ENCODE measurements around the gene ARF3. TPM values are rescaled to one million over a fixed set of nuclear protein-coding genes. Genes with fewer than 3 reads are reported as not detected.

ARF3 gene
- total and polyA plus RNA-seq, 8 donors, result 29.5 to 96.0 (median 52.4) TPM

DNA sequence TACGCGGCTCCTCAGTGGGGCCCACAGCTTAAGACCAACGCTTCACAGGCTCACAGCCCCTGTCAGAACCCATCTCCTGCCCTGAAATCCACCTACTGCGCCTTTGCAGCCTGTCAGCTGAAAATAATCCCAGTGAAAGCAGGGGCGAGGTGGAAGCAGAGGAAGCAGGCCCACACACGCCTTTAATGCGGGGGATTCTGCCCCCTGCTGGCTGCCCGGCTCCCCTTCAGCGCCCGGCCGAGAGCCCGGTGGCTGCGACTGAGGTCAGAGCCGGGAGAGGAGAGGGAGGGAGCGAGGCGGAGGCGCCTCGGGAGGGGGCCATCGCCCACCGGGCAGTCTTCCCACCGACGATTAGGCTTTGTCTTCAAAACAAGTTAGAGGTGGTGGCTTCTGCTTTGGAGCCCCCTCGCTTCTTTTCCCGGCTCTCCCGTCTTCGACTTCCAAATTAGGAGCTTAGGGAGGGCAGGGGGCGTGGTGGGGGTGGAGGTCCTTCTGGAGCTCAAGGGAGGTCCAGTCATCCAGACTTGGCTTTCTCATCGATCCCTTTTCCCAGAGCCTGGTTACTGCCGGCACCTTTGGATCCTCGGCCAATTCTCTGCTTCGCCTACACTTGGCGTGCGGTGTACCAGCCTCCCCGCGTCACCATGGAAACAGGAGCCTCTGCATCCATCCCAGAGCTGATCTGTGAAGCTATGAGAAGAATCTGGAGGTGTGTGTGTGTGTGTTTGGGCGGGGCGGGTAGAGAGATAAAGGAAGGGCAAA is 66.4 kb downstream of the ARF3 start:
- Histone ChIP-seq H3K27me3 (no peaks in the 10 kb centered on the region), H3K4me3 (peak overlapping the region in 1 of 4 donors; percentile 8), H3K9me3 (no peaks in the 10 kb centered on the region), H3K27ac (no peak overlapping the region), H3K4me1 (peaks cover 0 to 4% (median 0%) of the 10 kb centered on the region in 3 donors), H3K36me3 (no peaks in the 10 kb centered on the region)
- DNase-seq, result peak; percentile 60 to 95 (median 80)
- WGBS, 2 donors, result 6 to 7% methylated on average over 35 to 37 of the region's 37 CpGs
- ATAC-seq, result peak; percentile 98 to 100 (median 100)
- intact Hi-C loops (cut with DNase I), result loop anchor here in 2 of 3 donors (5.0 kb wide), 2 partner anchors 34 to 39 kb away; partner anchors contain the start of gene DDX23 (in 1 of the 2)
- TF ChIP-seq, protein P1, sequence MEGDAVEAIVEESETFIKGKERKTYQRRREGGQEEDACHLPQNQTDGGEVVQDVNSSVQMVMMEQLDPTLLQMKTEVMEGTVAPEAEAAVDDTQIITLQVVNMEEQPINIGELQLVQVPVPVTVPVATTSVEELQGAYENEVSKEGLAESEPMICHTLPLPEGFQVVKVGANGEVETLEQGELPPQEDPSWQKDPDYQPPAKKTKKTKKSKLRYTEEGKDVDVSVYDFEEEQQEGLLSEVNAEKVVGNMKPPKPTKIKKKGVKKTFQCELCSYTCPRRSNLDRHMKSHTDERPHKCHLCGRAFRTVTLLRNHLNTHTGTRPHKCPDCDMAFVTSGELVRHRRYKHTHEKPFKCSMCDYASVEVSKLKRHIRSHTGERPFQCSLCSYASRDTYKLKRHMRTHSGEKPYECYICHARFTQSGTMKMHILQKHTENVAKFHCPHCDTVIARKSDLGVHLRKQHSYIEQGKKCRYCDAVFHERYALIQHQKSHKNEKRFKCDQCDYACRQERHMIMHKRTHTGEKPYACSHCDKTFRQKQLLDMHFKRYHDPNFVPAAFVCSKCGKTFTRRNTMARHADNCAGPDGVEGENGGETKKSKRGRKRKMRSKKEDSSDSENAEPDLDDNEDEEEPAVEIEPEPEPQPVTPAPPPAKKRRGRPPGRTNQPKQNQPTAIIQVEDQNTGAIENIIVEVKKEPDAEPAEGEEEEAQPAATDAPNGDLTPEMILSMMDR (IDR thresholded peaks at IDR 0.05), result peak; percentile 89 to 93 (median 90)
- no peak for FAIRE-seq

DNA sequence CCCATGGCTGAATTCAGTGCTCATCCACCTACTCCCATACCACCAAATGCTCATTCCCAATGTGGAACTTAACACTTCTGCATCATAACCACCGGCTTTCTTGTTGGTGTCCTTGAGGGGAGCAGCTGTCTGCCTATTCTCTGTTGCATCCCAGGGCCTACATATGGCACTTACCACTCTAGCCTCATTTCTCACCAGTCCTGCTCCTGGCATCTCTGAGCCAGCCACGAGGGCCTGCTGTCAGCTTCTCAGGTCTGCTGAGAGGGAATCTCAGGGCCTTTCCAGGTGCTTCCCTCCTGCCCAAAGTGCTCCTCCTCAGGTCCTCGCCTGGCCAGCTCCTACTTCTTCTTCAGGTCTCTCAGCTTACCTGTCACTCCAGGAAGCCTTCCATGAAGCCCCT is 67.6 kb downstream of the ARF3 start:
- no peaks in the 10 kb centered on the region for H3K27me3 ChIP-seq
- ATAC-seq, result no peak
- intact Hi-C loops (cut with DNase I), result loop anchor here in 2 of 3 donors (5.0 kb wide), 2 partner anchors 32 to 37 kb away; partner anchors contain the start of gene DDX23 (in 1 of the 2)
- H3K9me3 ChIP-seq, result no peaks in the 10 kb centered on the region
- WGBS, 2 donors, result 64 to 76% methylated on average over 3 of the region's 3 CpGs
- no peak for DNase-seq
- peaks cover 0 to 4% (median 0%) of the 10 kb centered on the region in 3 donors for H3K4me1 ChIP-seq
- H3K36me3 ChIP-seq, result no peaks in the 10 kb centered on the region
- no peak overlapping the region for H3K27ac ChIP-seq
- H3K4me3 ChIP-seq, result no peak overlapping the region
- no peak for FAIRE-seq
- TF ChIP-seq, protein P1 (IDR thresholded peaks at IDR 0.05), result no peak

Other genes with a start within 250 kb of the ARF3 start
- 10 to 100 TPM in 5 of 6 donors, 1 to 10 TPM in 1; 7.7 to 21.2 (median 17.2) TPM for gene CCNT1, start 240.8 kb downstream of the ARF3 start, total RNA-seq
- gene CCNT1, start 240.8 kb downstream of the ARF3 start, polyA plus RNA-seq, result 1 to 10 TPM; 3.7 to 6.4 TPM
- gene ADCY6, start 168.4 kb downstream of the ARF3 start, total RNA-seq, result 10 to 100 TPM; 12.9 to 29.0 (median 20.2) TPM
- gene ADCY6, start 168.4 kb downstream of the ARF3 start, polyA plus RNA-seq, result 10 to 100 TPM; 31.7 to 53.4 TPM
- gene CACNB3, start 139.0 kb downstream of the ARF3 start, total RNA-seq, result 10 to 100 TPM in 1 of 6 donors, 1 to 10 TPM in 5; 1.3 to 16.3 (median 4.3) TPM
- 1 to 10 TPM; 6.5 to 8.9 TPM for gene CACNB3, start 139.0 kb downstream of the ARF3 start, polyA plus RNA-seq
- gene DDX23, start 105.3 kb downstream of the ARF3 start, total RNA-seq, result 10 to 100 TPM; 25.9 to 49.3 (median 32.1) TPM
- gene DDX23, start 105.3 kb downstream of the ARF3 start, polyA plus RNA-seq, result 10 to 100 TPM; 32.4 to 55.6 TPM
- 1 to 10 TPM in 4 of 6 donors, under 1 TPM in 2; 0.74 to 6.3 (median 1.3) TPM for gene RND1, start 91.6 kb downstream of the ARF3 start, total RNA-seq
- 1 to 10 TPM; 2.7 to 4.2 TPM for gene RND1, start 91.6 kb downstream of the ARF3 start, polyA plus RNA-seq
- 100 to 1,000 TPM in 4 of 6 donors, 10 to 100 TPM in 2; 70.9 to 144 (median 127) TPM for gene FKBP11, start 32.0 kb downstream of the ARF3 start, total RNA-seq
- 100 to 1,000 TPM in 1 of 2 donors, 10 to 100 TPM in 1; 97.3 to 155 TPM for gene FKBP11, start 32.0 kb downstream of the ARF3 start, polyA plus RNA-seq
- gene WNT10B, start 14.2 kb upstream of the ARF3 start, total RNA-seq, result under 1 TPM in 5 of 6 donors, not detected in 1; 0.08 to 0.31 (median 0.12) TPM
- under 1 TPM; 0.34 to 0.59 TPM for gene WNT10B, start 14.2 kb upstream of the ARF3 start, polyA plus RNA-seq
- not detected for gene WNT1, start 20.8 kb upstream of the ARF3 start, total RNA-seq
- gene WNT1, start 20.8 kb upstream of the ARF3 start, polyA plus RNA-seq, result not detected
- under 1 TPM in 3 of 6 donors, not detected in 3; 0.03 to 0.09 (median 0.06) TPM for gene DDN, start 41.9 kb upstream of the ARF3 start, total RNA-seq
- gene DDN, start 41.9 kb upstream of the ARF3 start, polyA plus RNA-seq, result under 1 TPM; 0.04 to 0.12 TPM
- 10 to 100 TPM; 18.2 to 29.8 (median 24.1) TPM for gene PRKAG1, start 61.3 kb upstream of the ARF3 start, total RNA-seq
- 10 to 100 TPM; 27.7 to 33.4 TPM for gene PRKAG1, start 61.3 kb upstream of the ARF3 start, polyA plus RNA-seq
- gene KMT2D, start 103.3 kb upstream of the ARF3 start, total RNA-seq, result 10 to 100 TPM; 35.8 to 53.0 (median 39.5) TPM
- 10 to 100 TPM; 20.0 to 79.3 TPM for gene KMT2D, start 103.3 kb upstream of the ARF3 start, polyA plus RNA-seq
- under 1 TPM in 3 of 6 donors, not detected in 3; 0.14 to 0.25 (median 0.18) TPM for gene RHEBL1, start 112.5 kb upstream of the ARF3 start, total RNA-seq
- under 1 TPM; 0.38 to 0.63 TPM for gene RHEBL1, start 112.5 kb upstream of the ARF3 start, polyA plus RNA-seq
- gene DHH, start 137.3 kb upstream of the ARF3 start, total RNA-seq, result under 1 TPM in 5 of 6 donors, not detected in 1; 0.03 to 0.53 (median 0.24) TPM
- gene DHH, start 137.3 kb upstream of the ARF3 start, polyA plus RNA-seq, result under 1 TPM; 0.11 to 0.14 TPM
- gene LMBR1L, start 153.4 kb upstream of the ARF3 start, total RNA-seq, result 10 to 100 TPM; 12.9 to 37.6 (median 20.4) TPM
- 10 to 100 TPM; 46.6 to 76.5 TPM for gene LMBR1L, start 153.4 kb upstream of the ARF3 start, polyA plus RNA-seq
- 100 to 1,000 TPM in 3 of 6 donors, 10 to 100 TPM in 3; 43.1 to 185 (median 108) TPM for gene TUBA1B, start 173.9 kb upstream of the ARF3 start, total RNA-seq
- gene TUBA1B, start 173.9 kb upstream of the ARF3 start, polyA plus RNA-seq, result 100 to 1,000 TPM in 1 of 2 donors, 10 to 100 TPM in 1; 92.0 to 214 TPM
- gene TUBA1A, start 231.6 kb upstream of the ARF3 start, total RNA-seq, result 10 to 100 TPM in 5 of 6 donors, 1 to 10 TPM in 1; 9.1 to 93.8 (median 21.4) TPM
- gene TUBA1A, start 231.6 kb upstream of the ARF3 start, polyA plus RNA-seq, result 10 to 100 TPM; 31.1 to 86.8 TPM